IMR-90 (cell line): ENCODE data around the gene INTS3. TPM values are rescaled to one million over a fixed set of nuclear protein-coding genes. Genes with fewer than 3 reads are reported as not detected.

Experiments used
- ATAC-seq: fragments of 200-7000 bp; cut with Tn5 transposase; 2 replicates; pipeline ENCODE4 v1.9.1; 2020; ENCODE audit warnings: low read depth, mild to moderate bottlenecking, moderate library complexity
- BruUV-seq: library from RNA; stranded (reverse); fragments of 400-500 nt; replicated peaks from 2 replicates; lab custom pipeline; 2021; lab: Mats Ljungman, UMichigan
- CTCF ChIA-PET: fragments of 300-600 bp; formaldehyde crosslinking; extraction: SDS; loops from one replicate; lab custom pipeline; 2021; ENCODE audit warnings: antibody characterized with exemption; lab: Yijun Ruan, JAX
- POLR2A ChIA-PET: fragments of 300-600 bp; sonication (Branson Sonifier 250); formaldehyde crosslinking; loops from one replicate; lab custom pipeline; 2022; ENCODE audit warnings: antibody characterized with exemption; ENCODE audit not compliant: unreplicated experiment; lab: Charles Lee
- DNase-seq: peaks from one replicate; pipeline ENCODE4 v3.0.0; 2013
- H2AFZ ChIP-seq: replicated peaks from 2 replicates; pipeline ENCODE3; 2013; ENCODE audit warnings: low read length, mild to moderate bottlenecking; ENCODE audit not compliant: poor library complexity
- H2AK5ac ChIP-seq: 2 replicates; pipeline ENCODE4 v1.6.1; 2013; ENCODE audit warnings: low read depth, low read length, inconsistent platforms
- H2AK9ac ChIP-seq: replicated peaks from 2 replicates; pipeline ENCODE3; 2013; ENCODE audit warnings: mild to moderate bottlenecking, low read depth, low read length, moderate library complexity; ENCODE audit not compliant: poor library complexity
- H2BK120ac ChIP-seq: 2 replicates; pipeline ENCODE4 v1.6.1; 2013; ENCODE audit warnings: low read depth, low read length, inconsistent platforms
- H2BK15ac ChIP-seq: 3 replicates; pipeline ENCODE4 v1.6.1; 2013; ENCODE audit warnings: low read depth, low read length, inconsistent platforms
- H2BK20ac ChIP-seq: 2 replicates; pipeline ENCODE4 v1.6.1; 2013; ENCODE audit warnings: low read depth, mild to moderate bottlenecking, inconsistent platforms, low read length, moderate library complexity
- H2BK5ac ChIP-seq: 2 replicates; pipeline ENCODE4 v1.6.1; 2013; ENCODE audit warnings: mild to moderate bottlenecking, low read depth, low read length, inconsistent platforms; ENCODE audit not compliant: poor library complexity, severe bottlenecking
- H3K14ac ChIP-seq: replicated peaks from 2 replicates; pipeline ENCODE4 v1.6.1; 2013; ENCODE audit warnings: low read depth, low read length, inconsistent platforms
- H3K18ac ChIP-seq: 2 replicates; pipeline ENCODE4 v1.6.1; 2013; ENCODE audit warnings: low read depth, low read length, control low read depth
- H3K23ac ChIP-seq: 2 replicates; pipeline ENCODE4 v1.6.1; 2013; ENCODE audit warnings: low read depth, low read length, inconsistent platforms
- H3K27ac ChIP-seq: 2 replicates; pipeline ENCODE4 v1.5.1; 2013; ENCODE audit warnings: mild to moderate bottlenecking, control low read depth, low read length; ENCODE audit not compliant: insufficient read depth
- H3K27me3 ChIP-seq: 2 replicates; pipeline ENCODE4 v1.6.1; 2013; ENCODE audit warnings: low read length; ENCODE audit not compliant: control insufficient read depth, insufficient read depth
- H3K36me3 ChIP-seq: 2 replicates; pipeline ENCODE4 v1.6.1; 2013; ENCODE audit warnings: low read length, mixed read lengths; ENCODE audit not compliant: control insufficient read depth, insufficient read depth
- H3K4ac ChIP-seq: 2 replicates; pipeline ENCODE4 v1.6.1; 2013; ENCODE audit warnings: low read depth, low read length, inconsistent platforms
- H3K4me1 ChIP-seq: 2 replicates; pipeline ENCODE4 v1.6.1; 2013; ENCODE audit warnings: low read length, mixed read lengths; ENCODE audit not compliant: control insufficient read depth, insufficient read depth
- H3K4me2 ChIP-seq: 2 replicates; pipeline ENCODE4 v1.6.1; 2013; ENCODE audit warnings: low read depth, mild to moderate bottlenecking, control low read depth, low read length, moderate library complexity
- H3K4me3 ChIP-seq: 2 replicates; pipeline ENCODE4 v1.5.1; 2013; ENCODE audit warnings: low read depth, mild to moderate bottlenecking, control low read depth, low read length, moderate library complexity; ENCODE audit not compliant: insufficient read depth
- H3K56ac ChIP-seq: 2 replicates; pipeline ENCODE4 v1.6.1; 2013; ENCODE audit warnings: low read length, inconsistent platforms; ENCODE audit not compliant: insufficient read depth; ENCODE audit errors: extremely low read depth
- H3K79me1 ChIP-seq, 2 experiments: 2 replicates each; pipeline ENCODE4 v1.6.1; 2013; ENCODE audit warnings: low read length in 2 of 2, inconsistent platforms in 1 of 2, low read depth in 1 of 2
- H3K9ac ChIP-seq: 2 replicates; pipeline ENCODE4 v1.6.1; 2013; ENCODE audit warnings: low read depth, low read length, control low read depth
- H3K9me1 ChIP-seq: 2 replicates; pipeline ENCODE4 v1.6.1; 2013; ENCODE audit warnings: low read length, inconsistent platforms; ENCODE audit not compliant: insufficient read depth
- H3K9me3 ChIP-seq: 2 replicates; pipeline ENCODE4 v1.6.1; 2013; ENCODE audit warnings: low read length; ENCODE audit not compliant: control insufficient read depth, insufficient read depth
- H4K20me1 ChIP-seq: 2 replicates; pipeline ENCODE4 v1.6.1; 2013; ENCODE audit warnings: low read length, inconsistent platforms; ENCODE audit not compliant: insufficient read depth
- H4K5ac ChIP-seq: 2 replicates; pipeline ENCODE4 v1.6.1; 2013; ENCODE audit warnings: mild to moderate bottlenecking, low read depth, low read length, control low read depth
- H4K8ac ChIP-seq, 2 experiments: 2 replicates each; pipeline ENCODE4 v1.6.1; 2013; ENCODE audit warnings: low read depth in 2 of 2, low read length in 2 of 2, control low read depth in 1 of 2, inconsistent platforms in 1 of 2
- H4K91ac ChIP-seq: 2 replicates; pipeline ENCODE4 v1.6.1; 2013; ENCODE audit warnings: low read depth, low read length, inconsistent platforms; ENCODE audit not compliant: insufficient read depth
- NFE2L2 ChIP-seq: fragments of 150-350 bp; IDR thresholded peaks from 2 replicates; pipeline ENCODE4 v1.6.1; 2016; ENCODE audit warnings: low read depth, mild to moderate bottlenecking, low read length
- RCOR1 ChIP-seq: IDR thresholded peaks from 2 replicates; pipeline ENCODE4 v1.6.1; 2012; ENCODE audit warnings: mild to moderate bottlenecking, low read length, improper control_type of control experiment; ENCODE audit not compliant: insufficient replicate concordance
- RFX5 ChIP-seq: IDR thresholded peaks from 2 replicates; pipeline ENCODE4 v1.8.0; 2012; ENCODE audit warnings: low read depth, mild to moderate bottlenecking, low read length, moderate library complexity
- SMC3 ChIP-seq: fragments of 150-350 bp; IDR thresholded peaks from 2 replicates; pipeline ENCODE4 v1.6.1; 2016; ENCODE audit warnings: low read depth, mild to moderate bottlenecking, antibody characterized with exemption, low read length, moderate library complexity
- WGBS, 2 experiments: methylation state at CpG; one replicate each; pipeline versions ENCODE4 v1.1.5 to v1.1.7; 2013; ENCODE audit warnings: missing lambda C conversion rate in 2 of 2; ENCODE audit not compliant: insufficient read length in 1 of 2; ENCODE audit errors: extremely low coverage in 2 of 2; 5-methylcytosine and 5-hydroxymethylcytosine counted together
- dilution Hi-C: fragments of 300-500 bp; cut with HindIII; formaldehyde crosslinking; loops from one replicate; pipeline ENCODE4 v1.14.3; 2018; ENCODE audit warnings: low sequenced_read_pairs; ENCODE audit not compliant: unreplicated experiment
- in situ Hi-C: fragments of 300-500 bp; cut with MboI; formaldehyde crosslinking; loops from 3 replicates; pipeline ENCODE4 v1.14.3; 2019; ENCODE audit warnings: low sequenced_read_pairs, inconsistent platforms, mixed read lengths
- intact Hi-C: fragments of 100-400 bp; cut with micrococcal nuclease; formaldehyde crosslinking; loops from 2 replicates; pipeline ENCODE4 v1.10.0; 2022
- polyA plus RNA-seq, 3 experiments: library from polyadenylated mRNA; depleted of rRNA; stranded (reverse); fragments of >200 nt; gene quantifications; 2 replicates each; pipeline ENCODE4 v1.2.3, GENCODE V29; 2012; ENCODE audit warnings: low replicate concordance in 1 of 3
- total RNA-seq: library from RNA; depleted of rRNA; stranded (reverse); fragments of >200 nt; gene quantifications from 2 replicates; pipeline ENCODE4 v1.2.3, GENCODE V29; 2012
- TF ChIP-seq, protein P1 (sequence below): fragments of 150-350 bp; IDR thresholded peaks from 2 replicates; pipeline ENCODE4 v1.6.1; 2017; ENCODE audit warnings: mild to moderate bottlenecking, antibody characterized with exemption, low read length, low read depth
- TF ChIP-seq, protein P2 (sequence below): fragments of 150-350 bp; IDR thresholded peaks from 2 replicates; pipeline ENCODE4 v1.6.1; 2016; ENCODE audit warnings: low read depth, mild to moderate bottlenecking, low read length, moderate library complexity, borderline replicate concordance

INTS3 gene
- total and polyA plus RNA-seq, 2 of the 4 experiments (the other 2 are of a cell fraction) = 33.5 to 59.4 TPM

DNA sequence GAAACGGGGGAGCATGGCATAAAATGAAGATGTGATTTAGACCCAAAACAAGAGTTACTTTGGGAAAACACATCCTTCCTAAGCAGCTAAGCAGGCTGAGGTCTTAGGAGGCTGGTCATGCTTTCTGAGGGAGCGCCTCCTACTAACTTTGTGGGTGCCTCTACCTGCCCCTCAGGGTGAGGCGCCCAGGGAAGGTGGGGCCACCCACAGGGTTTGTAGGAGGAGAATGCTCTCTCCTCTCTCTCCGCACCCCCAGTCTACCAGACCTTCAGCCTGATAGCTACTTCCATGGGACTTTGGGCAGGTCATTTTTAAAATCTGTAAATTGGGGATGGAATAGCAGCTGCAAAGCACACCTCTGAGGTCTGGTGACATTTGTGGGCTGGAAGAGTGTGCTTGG, 71.2 kb downstream of the INTS3 start:
- no peaks in the 10 kb centered on the region for H4K20me1 ChIP-seq
- POLR2A ChIA-PET = no interaction called here

More for the DNA sequence above, 71.2 kb downstream of the INTS3 start:
- no peak overlapping the region for H2BK120ac ChIP-seq
- no peak overlapping the region for H2AK9ac ChIP-seq
- H3K36me3 ChIP-seq = peaks cover 6% of the 10 kb centered on the region; the same call in 1 of the 2 replicates
- WGBS, 2 experiments = no CpG with 5 or more reads among the region's 4 CpGs
- no peak overlapping the region for H3K18ac ChIP-seq
- H3K9ac ChIP-seq = no peak overlapping the region
- H3K79me1 ChIP-seq = 0 out of 4 replicates have a peak, but pooled peaks cover 0 to 4% of the 10 kb centered on the region in 2 experiments
- H3K14ac ChIP-seq = no peak overlapping the region
- ATAC-seq (no peak), DNase-seq (no peak)
- no peak overlapping the region for H4K5ac ChIP-seq
- H2BK20ac ChIP-seq = no peak overlapping the region
- H2BK5ac ChIP-seq = no peak overlapping the region
- H3K9me3 ChIP-seq = no peaks in the 10 kb centered on the region
- intact Hi-C loops = loop anchor here (10.0 kb wide), 1 partner anchor 126 kb away; the partner anchor contains the start of gene GATAD2B
- no peak overlapping the region for H3K4me3 ChIP-seq
- in situ Hi-C loops = loop anchor here (5.0 kb wide), 1 partner anchor 148 kb away; the partner anchor contains the start of gene DENND4B
- no peak overlapping the region for H2AFZ ChIP-seq
- H3K56ac ChIP-seq = no peak overlapping the region
- H3K9me1 ChIP-seq = no peaks in the 10 kb centered on the region
- no peak overlapping the region for H3K23ac ChIP-seq
- no peak overlapping the region for H3K4ac ChIP-seq
- no peak overlapping the region for H2BK15ac ChIP-seq
- BruUV-seq = no TSS peak
- dilution Hi-C loops = no loop called here
- H4K91ac ChIP-seq = no peak overlapping the region
- no peak overlapping the region for H3K4me2 ChIP-seq
- H2AK5ac ChIP-seq = no peak overlapping the region
- H3K4me1 ChIP-seq = no peaks in the 10 kb centered on the region
- no peak overlapping the region for H3K27ac ChIP-seq
- no peak overlapping the region for H4K8ac ChIP-seq
- H3K27me3 ChIP-seq = no peaks in the 10 kb centered on the region
- TF ChIP-seq NFE2L2 (no peak), RCOR1 (no peak), RFX5 (no peak), SMC3 (no peak)
- TF ChIP-seq, protein P1, sequence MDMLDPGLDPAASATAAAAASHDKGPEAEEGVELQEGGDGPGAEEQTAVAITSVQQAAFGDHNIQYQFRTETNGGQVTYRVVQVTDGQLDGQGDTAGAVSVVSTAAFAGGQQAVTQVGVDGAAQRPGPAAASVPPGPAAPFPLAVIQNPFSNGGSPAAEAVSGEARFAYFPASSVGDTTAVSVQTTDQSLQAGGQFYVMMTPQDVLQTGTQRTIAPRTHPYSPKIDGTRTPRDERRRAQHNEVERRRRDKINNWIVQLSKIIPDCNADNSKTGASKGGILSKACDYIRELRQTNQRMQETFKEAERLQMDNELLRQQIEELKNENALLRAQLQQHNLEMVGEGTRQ = no peak
- TF ChIP-seq, protein P2, sequence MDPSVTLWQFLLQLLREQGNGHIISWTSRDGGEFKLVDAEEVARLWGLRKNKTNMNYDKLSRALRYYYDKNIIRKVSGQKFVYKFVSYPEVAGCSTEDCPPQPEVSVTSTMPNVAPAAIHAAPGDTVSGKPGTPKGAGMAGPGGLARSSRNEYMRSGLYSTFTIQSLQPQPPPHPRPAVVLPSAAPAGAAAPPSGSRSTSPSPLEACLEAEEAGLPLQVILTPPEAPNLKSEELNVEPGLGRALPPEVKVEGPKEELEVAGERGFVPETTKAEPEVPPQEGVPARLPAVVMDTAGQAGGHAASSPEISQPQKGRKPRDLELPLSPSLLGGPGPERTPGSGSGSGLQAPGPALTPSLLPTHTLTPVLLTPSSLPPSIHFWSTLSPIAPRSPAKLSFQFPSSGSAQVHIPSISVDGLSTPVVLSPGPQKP = no peak
- CTCF ChIA-PET = no interaction called here
